T-cell (primary cell): ENCODE results near the gene CEP44. TPM values are rescaled to one million over a fixed set of nuclear protein-coding genes. Genes with fewer than 3 reads are reported as not detected.

Experiments
- ATAC-seq, 4 experiments: fragments of 200-7000 bp in 3 of 4; fragments of 150-1000 bp in 1 of 4; cut with Tn5 transposase; replicated peaks in 1 of 4; 1 replicate in 3 of 4; 2 replicates in 1 of 4; pipeline ENCODE4 v1.10.0; 2021; ENCODE audit warnings: moderate library complexity in 3 of 4, mild to moderate bottlenecking in 2 of 4, moderate number of reproducible peaks in 1 of 4
- CTCF ChIA-PET, 2 donors: fragments of 300-600 bp; sonication (Branson Sonifier 250); formaldehyde crosslinking; loops; one replicate each; lab custom pipeline; 2022; ENCODE audit warnings: antibody characterized with exemption in 2 of 2; lab: Charles Lee
- POLR2A ChIA-PET, 2 donors: fragments of 300-600 bp; sonication (Branson Sonifier 250); formaldehyde crosslinking; loops; one replicate each; lab custom pipeline; 2022; ENCODE audit warnings: antibody characterized with exemption in 2 of 2; lab: Charles Lee
- DNase-seq, 35 experiments: peaks; one replicate each; pipeline versions ENCODE4 v3.0.0 to v3.0.0-alpha.2; 2013 to 2023
- H3K27ac ChIP-seq: one replicate; pipeline ENCODE4 v1.5.1; 2013; ENCODE audit warnings: low read length
- H3K27me3 ChIP-seq, 2 experiments: replicated peaks in 1 of 2; 1 replicate in 1 of 2; 2 replicates in 1 of 2; pipeline versions ENCODE4 v1.6.1 to v1.7.0; 2013; ENCODE audit warnings: low read length in 1 of 2, mixed read lengths in 1 of 2; ENCODE audit not compliant: control insufficient read depth in 2 of 2, insufficient read depth in 2 of 2; ENCODE audit errors: extremely low read depth in 1 of 2
- H3K36me3 ChIP-seq, 2 donors: 1 replicate in 1 of 2; 2 replicates in 1 of 2; pipeline versions ENCODE4 v1.6.1 to v1.7.0; 2013; ENCODE audit warnings: low read length in 1 of 2; ENCODE audit not compliant: control insufficient read depth in 2 of 2, insufficient read depth in 1 of 2; ENCODE audit errors: extremely low read depth in 1 of 2
- H3K4me1 ChIP-seq, 2 experiments: 1 replicate in 1 of 2; 2 replicates in 1 of 2; pipeline versions ENCODE4 v1.6.1 to v1.7.0; 2013; ENCODE audit warnings: low read length in 2 of 2, mixed read lengths in 1 of 2; ENCODE audit not compliant: insufficient read depth in 2 of 2, control insufficient read depth in 1 of 2; ENCODE audit errors: extremely low read depth in 1 of 2
- H3K4me3 ChIP-seq, 2 donors: 1 replicate in 1 of 2; 2 replicates in 1 of 2; pipeline versions ENCODE4 v1.5.1 to v1.7.0; 2013; ENCODE audit warnings: mild to moderate bottlenecking in 2 of 2, low read length in 1 of 2, moderate library complexity in 1 of 2; ENCODE audit not compliant: control insufficient read depth in 1 of 2; ENCODE audit errors: extremely low read depth in 1 of 2
- H3K9me3 ChIP-seq: 2 replicates; pipeline ENCODE4 v1.7.0; 2013
- H3K27ac Mint-ChIP-seq, 2 donors: one replicate each; pipeline ENCODE4 v1.8.0; 2020 to 2021; ENCODE audit warnings: mild to moderate bottlenecking in 2 of 2, mixed read lengths in 2 of 2
- H3K27me3 Mint-ChIP-seq, 2 donors: one replicate each; pipeline ENCODE4 v1.8.0; 2021 to 2022; ENCODE audit warnings: mixed read lengths in 2 of 2
- H3K36me3 Mint-ChIP-seq: one replicate; pipeline ENCODE4 v1.8.0; 2021; ENCODE audit warnings: mixed read lengths
- H3K4me1 Mint-ChIP-seq, 3 donors: one replicate each; pipeline ENCODE4 v1.8.0; 2020 to 2022; ENCODE audit warnings: mixed read lengths in 3 of 3, mild to moderate bottlenecking in 1 of 3
- H3K4me3 Mint-ChIP-seq, 3 donors: one replicate each; pipeline ENCODE4 v1.8.0; 2020 to 2022; ENCODE audit warnings: mild to moderate bottlenecking in 3 of 3, mixed read lengths in 3 of 3, moderate library complexity in 3 of 3
- H3K9me3 Mint-ChIP-seq, 3 donors: one replicate each; pipeline ENCODE4 v1.8.0; 2020 to 2022; ENCODE audit warnings: mixed read lengths in 3 of 3
- WGBS: methylation state at CpG from one replicate; pipeline ENCODE4 v1.1.5; 2013; ENCODE audit warnings: missing lambda C conversion rate; ENCODE audit not compliant: insufficient coverage; 5-methylcytosine and 5-hydroxymethylcytosine counted together
- total RNA-seq, 35 experiments: library from RNA in 6 of 35; stranded (reverse) in 6 of 35; fragments of 120-200 nt in 1 of 35; gene quantifications; one replicate each; pipeline versions ENCODE4 v1.2.1 to v1.2.4 and lab custom pipeline; 2013 to 2026

CEP44 gene
- total RNA-seq, 5 donors from 2014 or later (not counting 1 experiment from before 2014, with no cell fraction given), result 17.3 to 22.0 (median 18.8) TPM

GRCh38 chr4:174314274-174314673, 30.6 kb downstream of the CEP44 start:
- H3K27ac Mint-ChIP-seq, result no peak overlapping the region

GRCh38 chr4:174314770-174315169, 31.1 kb downstream of the CEP44 start:
- no peak overlapping the region for H3K4me3 Mint-ChIP-seq
- H3K4me1 Mint-ChIP-seq, result peaks cover 0 to 8% (median 6%) of the 10 kb centered on the region in 3 donors
- no peak overlapping the region for H3K4me3 ChIP-seq
- ATAC-seq (no peak), DNase-seq (no peak)
- peaks cover 20% of the 10 kb centered on the region for H3K36me3 Mint-ChIP-seq
- H3K9me3 ChIP-seq, result no peaks in the 10 kb centered on the region
- POLR2A ChIA-PET, result no interaction called here
- CTCF ChIA-PET, result interaction anchor here (0.6 to 1.4 kb wide), 3 partner anchors 90 to 882 kb away, joined by 3 to 6 read pairs (median 3); no protein-coding TSS in a partner anchor
- H3K27ac Mint-ChIP-seq, result peak overlapping the region in 1 of 2 donors; percentile 12
- H3K27me3 Mint-ChIP-seq, result no peaks in the 10 kb centered on the region
- H3K27me3 ChIP-seq, result no peaks in the 10 kb centered on the region
- peaks cover 0 to 8% of the 10 kb centered on the region in 2 donors for H3K36me3 ChIP-seq
- no peaks in the 10 kb centered on the region for H3K4me1 ChIP-seq
- H3K27ac ChIP-seq, result no peak overlapping the region
- 100% methylated on average over 1 of the region's 3 CpGs for WGBS
- H3K9me3 Mint-ChIP-seq, result no peaks in the 10 kb centered on the region

More at GRCh38 chr4:174314274-174314673, 30.6 kb downstream of the CEP44 start:
- Histone ChIP-seq H3K9me3 (no peaks in the 10 kb centered on the region), H3K27ac (no peak overlapping the region), H3K4me1 (no peaks in the 10 kb centered on the region), H3K36me3 (peaks cover 0 to 13% of the 10 kb centered on the region in 2 donors), H3K27me3 (no peaks in the 10 kb centered on the region), H3K4me3 (no peak overlapping the region)
- ChIA-PET CTCF (interaction anchor here in 1 of 2 donors (0.5 to 1.4 kb wide), 2 partner anchors 94 to 772 kb away, joined by 3 to 6 read pairs; no protein-coding TSS in a partner anchor), POLR2A (interaction anchor here in 1 of 2 donors (0.5 kb wide), 1 partner anchor 60 kb away, joined by 4 read pairs; no protein-coding TSS in a partner anchor)
- ATAC-seq (no peak), DNase-seq (no peak)
- Mint-ChIP-seq H3K9me3 (no peaks in the 10 kb centered on the region), H3K4me1 (peaks cover 0 to 8% (median 6%) of the 10 kb centered on the region in 3 donors), H3K27me3 (no peaks in the 10 kb centered on the region), H3K36me3 (peaks cover 24% of the 10 kb centered on the region), H3K4me3 (no peak overlapping the region)
- WGBS, result no CpG with 5 or more reads among the region's 3 CpGs

DNA sequence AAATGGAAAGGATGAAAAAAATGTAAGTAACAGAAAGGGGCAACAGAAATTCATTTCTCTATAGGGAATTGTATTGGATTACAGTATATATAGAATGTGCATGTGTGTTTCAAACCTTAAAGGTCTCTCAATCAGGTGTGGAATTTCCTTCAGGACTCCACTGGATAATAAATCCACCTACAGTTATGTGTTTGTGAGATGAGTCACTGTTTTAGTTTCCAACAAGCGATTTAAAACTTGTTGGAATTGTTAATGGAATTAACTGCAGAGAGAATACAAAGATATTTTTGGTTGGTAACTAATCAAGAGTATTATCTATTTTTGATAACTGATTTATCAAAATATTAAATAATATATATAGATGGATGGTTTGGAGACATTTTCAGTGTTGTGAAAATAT, 32.8 kb downstream of the CEP44 start:
- Mint-ChIP-seq H3K4me1 (peaks cover 0 to 8% (median 6%) of the 10 kb centered on the region in 3 donors), H3K27me3 (no peaks in the 10 kb centered on the region), H3K36me3 (peaks cover 18% of the 10 kb centered on the region), H3K4me3 (no peak overlapping the region), H3K27ac (no peak overlapping the region), H3K9me3 (no peaks in the 10 kb centered on the region)
- DNase-seq (no peak), ATAC-seq (no peak)
- CTCF ChIA-PET, result no interaction called here
- H3K27me3 ChIP-seq, result no peaks in the 10 kb centered on the region
- no peaks in the 10 kb centered on the region for H3K9me3 ChIP-seq
- whole genome bisulfite sequencing, result no CpG with 5 or more reads among the region's 1 CpG
- H3K36me3 ChIP-seq, result peaks cover 0 to 13% of the 10 kb centered on the region in 2 donors
- POLR2A ChIA-PET, result no interaction called here
- H3K27ac ChIP-seq, result no peak overlapping the region
- H3K4me1 ChIP-seq, result no peaks in the 10 kb centered on the region
- no peak overlapping the region for H3K4me3 ChIP-seq

- no peak overlapping the region for H3K27ac ChIP-seq
- no peak for ATAC-seq
- H3K9me3 Mint-ChIP-seq, result no peaks in the 10 kb centered on the region
- DNase-seq, result no peak
- H3K36me3 ChIP-seq, result peaks cover 0 to 13% of the 10 kb centered on the region in 2 donors
- H3K9me3 ChIP-seq, result no peaks in the 10 kb centered on the region
- CTCF ChIA-PET, result no interaction called here
- no peak overlapping the region for H3K4me3 Mint-ChIP-seq
- no peak overlapping the region for H3K4me3 ChIP-seq
- POLR2A ChIA-PET, result no interaction called here
- no peaks in the 10 kb centered on the region for H3K27me3 Mint-ChIP-seq
- no peak overlapping the region for H3K27ac Mint-ChIP-seq
- H3K4me1 Mint-ChIP-seq, result peaks cover 0 to 8% (median 6%) of the 10 kb centered on the region in 3 donors
- peaks cover 18% of the 10 kb centered on the region for H3K36me3 Mint-ChIP-seq
- WGBS, result no CpG with 5 or more reads among the region's 2 CpGs
- no peaks in the 10 kb centered on the region for H3K4me1 ChIP-seq
- no peaks in the 10 kb centered on the region for H3K27me3 ChIP-seq
These were observed 33.2 kb downstream of the CEP44 start for GRCh38 chr4:174316954-174317353.

GRCh38 chr4:174317531-174317930, 33.8 kb downstream of the CEP44 start:
- no peak overlapping the region for H3K4me3 ChIP-seq
- Mint-ChIP-seq H3K9me3 (no peaks in the 10 kb centered on the region), H3K27ac (no peak overlapping the region), H3K4me1 (peaks cover 0 to 8% (median 4%) of the 10 kb centered on the region in 3 donors), H3K4me3 (no peak overlapping the region), H3K27me3 (no peaks in the 10 kb centered on the region), H3K36me3 (peaks cover 16% of the 10 kb centered on the region)
- H3K9me3 ChIP-seq, result no peaks in the 10 kb centered on the region
- CTCF ChIA-PET, result no interaction called here
- H3K4me1 ChIP-seq, result no peaks in the 10 kb centered on the region
- H3K27ac ChIP-seq, result no peak overlapping the region
- H3K27me3 ChIP-seq, result no peaks in the 10 kb centered on the region
- ATAC-seq, result no peak
- H3K36me3 ChIP-seq, result peaks cover 0 to 13% of the 10 kb centered on the region in 2 donors
- no peak for DNase-seq
- POLR2A ChIA-PET, result no interaction called here

- H3K4me3 Mint-ChIP-seq, result no peak overlapping the region
- peaks cover 12% of the 10 kb centered on the region for H3K36me3 Mint-ChIP-seq
- Histone ChIP-seq H3K36me3 (peaks cover 0 to 11% of the 10 kb centered on the region in 2 donors), H3K27me3 (no peaks in the 10 kb centered on the region), H3K27ac (no peak overlapping the region), H3K4me3 (no peak overlapping the region), H3K4me1 (no peaks in the 10 kb centered on the region), H3K9me3 (no peaks in the 10 kb centered on the region)
- no peaks in the 10 kb centered on the region for H3K9me3 Mint-ChIP-seq
- CTCF ChIA-PET, result interaction anchor here (0.6 to 2.9 kb wide), 13 partner anchors 9 to 1534 kb away, joined by 3 to 13 read pairs (median 4); partner anchors contain the start of genes CEP44 (in 1 of the 2) and FBXO8 (in 1 of the 2)
- POLR2A ChIA-PET, result no interaction called here
- DNase-seq (peak in 1 of 35 experiments; percentile 63), ATAC-seq (no peak)
- 93% methylated on average over 7 of the region's 8 CpGs for WGBS
- H3K4me1 Mint-ChIP-seq, result no peaks in the 10 kb centered on the region
- no peaks in the 10 kb centered on the region for H3K27me3 Mint-ChIP-seq
- no peak overlapping the region for H3K27ac Mint-ChIP-seq
These were observed 35.4 kb downstream of the CEP44 start for GRCh38 chr4:174318829-174319764.
